GM12874 (cell line): ENCODE measurements around the gene FHOD3.

Source experiments
- CTCF ChIP-seq: IDR thresholded peaks from 2 replicates; pipeline ENCODE4 v1.5.1; 2011; ENCODE audit warnings: low read depth, mild to moderate bottlenecking, control low read depth, low read length, moderate library complexity; ENCODE audit not compliant: insufficient read depth

The FHOD3 gene

GRCh38 chr18:36537289-36537688 is 239.8 kb downstream of the FHOD3 start:
- no peak for TF ChIP-seq CTCF

- no peak for TF ChIP-seq CTCF
Observed at GRCh38 chr18:36539674-36540231, 242.2 kb downstream of the FHOD3 start.

GRCh38 chr18:36543030-36543429 is 245.5 kb downstream of the FHOD3 start:
- no peak for TF ChIP-seq CTCF

- TF ChIP-seq CTCF, result no peak
Observed at GRCh38 chr18:36543991-36544725, 246.6 kb downstream of the FHOD3 start.

GRCh38 chr18:36545821-36546427 is 248.4 kb downstream of the FHOD3 start:
- no peak for TF ChIP-seq CTCF

- no peak for TF ChIP-seq CTCF
Observed at GRCh38 chr18:36546876-36547275, 249.4 kb downstream of the FHOD3 start.

- TF ChIP-seq CTCF, result no peak
Observed at GRCh38 chr18:36547544-36547943, 250.0 kb downstream of the FHOD3 start.
